ENCODE results near the gene IQCE.

IQCE gene, protein sequence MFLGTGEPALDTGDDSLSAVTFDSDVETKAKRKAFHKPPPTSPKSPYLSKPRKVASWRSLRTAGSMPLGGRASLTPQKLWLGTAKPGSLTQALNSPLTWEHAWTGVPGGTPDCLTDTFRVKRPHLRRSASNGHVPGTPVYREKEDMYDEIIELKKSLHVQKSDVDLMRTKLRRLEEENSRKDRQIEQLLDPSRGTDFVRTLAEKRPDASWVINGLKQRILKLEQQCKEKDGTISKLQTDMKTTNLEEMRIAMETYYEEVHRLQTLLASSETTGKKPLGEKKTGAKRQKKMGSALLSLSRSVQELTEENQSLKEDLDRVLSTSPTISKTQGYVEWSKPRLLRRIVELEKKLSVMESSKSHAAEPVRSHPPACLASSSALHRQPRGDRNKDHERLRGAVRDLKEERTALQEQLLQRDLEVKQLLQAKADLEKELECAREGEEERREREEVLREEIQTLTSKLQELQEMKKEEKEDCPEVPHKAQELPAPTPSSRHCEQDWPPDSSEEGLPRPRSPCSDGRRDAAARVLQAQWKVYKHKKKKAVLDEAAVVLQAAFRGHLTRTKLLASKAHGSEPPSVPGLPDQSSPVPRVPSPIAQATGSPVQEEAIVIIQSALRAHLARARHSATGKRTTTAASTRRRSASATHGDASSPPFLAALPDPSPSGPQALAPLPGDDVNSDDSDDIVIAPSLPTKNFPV

DNA sequence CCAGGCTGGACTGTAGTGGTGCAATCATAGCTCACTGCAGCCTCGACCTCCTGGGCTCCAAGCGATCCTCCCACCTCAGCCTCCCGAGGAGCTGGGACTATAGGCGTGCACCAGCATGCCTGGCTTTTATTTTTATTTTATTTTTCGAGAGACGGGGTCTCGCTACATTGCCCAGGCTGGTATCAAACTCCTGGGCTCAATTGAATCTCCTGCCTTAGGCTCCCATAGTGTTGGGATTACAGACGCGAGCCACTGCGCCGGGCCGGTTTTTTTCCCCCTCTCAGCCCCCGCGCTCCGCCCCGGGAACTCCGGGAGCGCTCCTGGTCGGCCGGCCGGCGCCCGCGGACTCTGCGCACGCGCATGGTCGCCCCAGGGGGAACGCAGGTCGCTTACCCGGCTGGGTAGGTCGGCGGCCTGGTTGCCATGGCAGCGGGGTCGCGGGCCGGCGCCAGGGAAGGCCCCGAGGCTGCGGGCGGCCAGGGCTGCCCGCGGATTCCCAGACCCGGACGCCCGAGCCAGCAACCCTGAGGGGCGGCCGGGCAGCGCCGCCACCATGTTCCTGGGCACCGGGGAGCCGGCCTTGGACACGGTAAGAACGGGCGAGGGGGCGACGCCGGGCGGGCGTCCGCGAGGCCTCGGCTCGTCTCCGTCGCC is at the start of gene IQCE:
Gene IQCE (plus strand): TSS at position 351 of the 654 bp plus-strand sequence. CDS start 203 bp downstream, at position 554.
- ChIA-PET POLR2A (interaction anchor here (0.5 kb wide), 1 partner anchor 141 kb away, joined by 4 read pairs; no protein-coding TSS in a partner anchor), CTCF (interaction anchor here (0.8 to 1.9 kb wide), 4 partner anchors 9 to 112 kb away, joined by 3 to 4 read pairs (median 4); no protein-coding TSS in a partner anchor)
- TF ChIP-seq, protein P1, sequence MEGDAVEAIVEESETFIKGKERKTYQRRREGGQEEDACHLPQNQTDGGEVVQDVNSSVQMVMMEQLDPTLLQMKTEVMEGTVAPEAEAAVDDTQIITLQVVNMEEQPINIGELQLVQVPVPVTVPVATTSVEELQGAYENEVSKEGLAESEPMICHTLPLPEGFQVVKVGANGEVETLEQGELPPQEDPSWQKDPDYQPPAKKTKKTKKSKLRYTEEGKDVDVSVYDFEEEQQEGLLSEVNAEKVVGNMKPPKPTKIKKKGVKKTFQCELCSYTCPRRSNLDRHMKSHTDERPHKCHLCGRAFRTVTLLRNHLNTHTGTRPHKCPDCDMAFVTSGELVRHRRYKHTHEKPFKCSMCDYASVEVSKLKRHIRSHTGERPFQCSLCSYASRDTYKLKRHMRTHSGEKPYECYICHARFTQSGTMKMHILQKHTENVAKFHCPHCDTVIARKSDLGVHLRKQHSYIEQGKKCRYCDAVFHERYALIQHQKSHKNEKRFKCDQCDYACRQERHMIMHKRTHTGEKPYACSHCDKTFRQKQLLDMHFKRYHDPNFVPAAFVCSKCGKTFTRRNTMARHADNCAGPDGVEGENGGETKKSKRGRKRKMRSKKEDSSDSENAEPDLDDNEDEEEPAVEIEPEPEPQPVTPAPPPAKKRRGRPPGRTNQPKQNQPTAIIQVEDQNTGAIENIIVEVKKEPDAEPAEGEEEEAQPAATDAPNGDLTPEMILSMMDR (IDR thresholded peaks at IDR 0.05; ENCODE audit: control extremely low read depth, extremely low read depth, low read depth, missing control alignments) = no peak
- DNase-seq (ENCODE audit: extremely low spot score) = peak; percentile 92

DNA sequence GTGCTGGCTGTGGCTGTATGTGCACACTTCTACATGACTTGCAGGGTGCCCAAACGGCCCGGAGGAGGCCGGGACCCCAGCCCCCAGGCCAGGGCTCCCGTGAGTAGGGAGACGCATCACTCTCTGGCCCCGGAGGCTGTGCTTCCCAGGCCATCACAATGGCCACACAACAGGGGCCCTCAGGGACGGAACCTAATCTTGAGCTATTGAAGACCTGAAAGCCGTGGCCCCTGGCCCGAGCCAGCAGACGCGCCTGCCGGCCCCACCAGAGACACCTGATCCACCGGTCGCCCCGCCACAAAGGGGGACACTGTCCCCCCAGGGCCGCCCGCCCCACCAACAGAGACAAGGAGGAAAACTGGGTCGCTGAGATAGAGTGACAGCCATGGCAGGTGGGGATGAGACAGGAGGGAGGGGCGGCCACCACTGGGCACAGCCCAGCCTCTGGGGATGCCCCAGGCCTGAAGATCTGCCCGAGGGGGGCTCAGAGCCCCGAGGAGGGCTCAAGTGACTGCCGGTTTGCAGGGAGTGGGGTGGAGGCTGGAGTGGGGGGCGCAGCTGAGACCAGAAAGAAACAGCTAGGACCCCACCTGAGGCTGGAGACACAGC is 49.4 kb upstream of the IQCE start:
- CTCF ChIA-PET = interaction anchor here (1.3 kb wide), 1 partner anchor 200 kb away, joined by 3 read pairs; no protein-coding TSS in a partner anchor
- POLR2A ChIA-PET = no interaction called here
- TF ChIP-seq, protein P1 (IDR thresholded peaks at IDR 0.05; ENCODE audit: control extremely low read depth, extremely low read depth, low read depth, missing control alignments) = no peak
- DNase-seq (ENCODE audit: extremely low spot score) = no peak

DNA sequence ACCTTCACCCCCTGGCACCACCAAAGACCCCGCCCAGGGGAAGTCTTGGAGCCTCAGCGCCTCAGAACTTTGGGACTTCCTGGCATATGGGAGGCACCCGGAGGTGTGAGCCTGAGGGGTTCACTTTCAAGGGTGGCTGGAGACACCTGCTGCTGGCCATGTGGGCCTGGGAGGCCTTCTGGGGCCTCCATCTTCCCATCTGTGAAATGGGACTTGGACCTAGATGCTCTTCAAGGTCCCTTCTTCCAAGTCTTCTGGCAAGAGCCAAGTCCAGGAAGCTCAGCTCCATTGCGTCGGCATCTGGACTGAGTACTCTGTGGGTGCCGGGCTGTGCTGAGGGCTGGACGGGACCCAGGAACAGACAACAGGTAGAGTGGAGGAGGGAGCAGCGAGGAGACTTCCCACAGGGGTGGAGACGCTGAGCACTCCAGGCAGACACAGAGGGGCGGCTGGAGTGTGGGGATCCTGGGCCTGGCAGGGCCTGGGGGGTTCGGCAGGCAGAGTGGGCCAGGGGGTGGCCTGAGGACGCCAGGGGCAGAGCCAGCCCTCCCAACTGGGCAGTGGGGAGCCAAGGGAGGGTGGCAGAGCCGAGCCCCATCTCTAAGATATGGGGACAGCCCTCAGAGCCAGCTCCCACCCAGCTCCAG is 48.5 kb upstream of the IQCE start:
- ChIA-PET CTCF (interaction anchor here (1.2 to 1.7 kb wide), 2 partner anchors 41 to 58 kb away, joined by 4 to 5 read pairs; no protein-coding TSS in a partner anchor), POLR2A (no interaction called here)
- DNase-seq (ENCODE audit: extremely low spot score) = no peak
- TF ChIP-seq, protein P1 (IDR thresholded peaks at IDR 0.05; ENCODE audit: control extremely low read depth, extremely low read depth, low read depth, missing control alignments) = no peak

DNA sequence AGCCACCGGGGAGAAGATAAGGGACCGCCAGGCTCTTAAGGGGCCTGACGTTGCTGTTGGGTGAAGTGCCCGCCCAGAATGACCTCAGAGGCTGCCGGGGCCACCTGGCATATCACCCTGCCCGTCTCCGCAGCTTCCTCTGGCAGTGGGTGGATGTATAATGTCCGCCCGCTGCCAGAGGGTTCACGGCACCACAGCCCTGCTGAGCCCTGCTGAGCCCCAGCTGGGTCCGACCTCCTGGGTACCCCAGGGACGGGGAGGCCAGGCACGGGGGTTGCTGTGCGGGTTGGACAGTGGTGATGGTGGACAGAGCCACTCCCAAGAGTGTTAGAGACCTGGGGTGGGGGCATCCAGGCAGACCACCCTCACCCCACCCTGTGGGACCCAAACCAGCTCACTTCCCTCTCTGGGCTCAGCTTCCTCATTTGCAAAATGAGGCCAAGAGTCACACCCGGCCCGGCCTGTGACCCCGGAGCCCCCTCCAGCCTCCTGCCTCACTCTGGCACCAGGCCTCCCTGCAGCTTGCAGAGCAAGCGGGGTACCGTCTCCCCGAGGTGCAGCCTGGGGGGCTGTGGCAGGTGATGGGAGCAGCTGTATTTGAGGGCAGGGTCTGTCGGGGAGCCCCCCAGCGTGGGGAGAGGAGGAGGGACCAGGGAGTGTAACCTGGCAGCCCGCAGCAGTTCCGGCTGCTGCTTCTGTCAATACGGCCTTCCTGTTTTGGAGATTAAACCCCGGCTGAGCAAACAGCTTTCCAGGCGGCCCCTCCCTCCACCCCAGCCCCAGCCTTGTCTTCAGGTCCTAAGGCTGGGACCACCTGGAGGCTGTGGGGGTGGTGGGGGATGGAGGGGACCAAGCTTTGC is 47.6 kb upstream of the IQCE start:
- ChIA-PET CTCF (interaction anchor here (1.2 to 2.2 kb wide), 4 partner anchors 9 to 59 kb away, joined by 4 to 6 read pairs (median 5); no protein-coding TSS in a partner anchor), POLR2A (no interaction called here)
- TF ChIP-seq, protein P1 (IDR thresholded peaks at IDR 0.05; ENCODE audit: control extremely low read depth, extremely low read depth, low read depth, missing control alignments) = no peak
- DNase-seq (ENCODE audit: extremely low spot score) = peak; percentile 71

DNA sequence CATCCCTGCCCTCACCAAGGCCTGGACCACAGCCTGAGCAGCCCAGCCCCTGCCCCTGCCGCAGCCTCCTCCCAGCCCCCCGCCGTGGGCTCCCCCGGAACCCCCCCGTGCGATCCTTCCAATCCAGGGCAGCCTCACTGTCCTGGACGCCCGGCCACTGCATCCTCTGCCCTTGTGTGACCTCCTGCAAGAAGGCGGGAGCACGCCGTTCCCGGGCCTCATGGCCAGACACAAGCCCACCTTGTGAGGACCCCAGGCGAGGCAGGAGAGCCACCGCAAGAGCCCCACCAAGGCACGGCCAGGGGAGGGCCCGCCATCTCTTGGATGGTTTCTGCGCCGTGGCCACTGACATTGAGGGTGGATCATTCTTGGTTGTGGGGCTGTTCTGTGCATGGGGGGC is 47.0 kb upstream of the IQCE start:
- ChIA-PET CTCF (interaction anchor here (1.2 to 2.2 kb wide), 4 partner anchors 10 to 60 kb away, joined by 4 to 6 read pairs (median 5); no protein-coding TSS in a partner anchor), POLR2A (no interaction called here)
- no peak for DNase-seq (ENCODE audit: extremely low spot score)
- TF ChIP-seq, protein P1 (IDR thresholded peaks at IDR 0.05; ENCODE audit: control extremely low read depth, extremely low read depth, low read depth, missing control alignments) = no peak
